H7 (cell line): ENCODE data around the gene COIL. TPM values are rescaled to one million over a fixed set of nuclear protein-coding genes. Genes with fewer than 3 reads are reported as not detected.
A peak's percentile ranks its signal among the peaks of the same experiment; 100 is the strongest.

Experiments
- DNase-seq: peaks from one replicate; pipeline ENCODE4 v3.0.0; 2012
- H3K27me3 ChIP-seq: 2 replicates; pipeline ENCODE4 v1.6.0; 2011; ENCODE audit warnings: mild to moderate bottlenecking, low read length; ENCODE audit not compliant: control insufficient read depth, insufficient read depth
- H3K36me3 ChIP-seq: replicated peaks from 2 replicates; pipeline ENCODE4 v1.5.1; 2011; ENCODE audit warnings: low read length; ENCODE audit not compliant: control insufficient read depth, insufficient read depth
- H3K4me3 ChIP-seq: 2 replicates; pipeline ENCODE4 v1.5.1; 2011; ENCODE audit warnings: low read depth, mild to moderate bottlenecking, control low read depth, low read length, moderate library complexity; ENCODE audit not compliant: insufficient read depth
- total RNA-seq: library from RNA; depleted of rRNA; stranded (reverse); fragments of >200 nt; shearing (Covaris generic); gene quantifications from 2 replicates; pipeline ENCODE4 v1.2.3, GENCODE V29; 2014; rRNA removed

Gene COIL
- total RNA-seq, 1 experiment from 2014 or later: 15.8 TPM

DNA sequence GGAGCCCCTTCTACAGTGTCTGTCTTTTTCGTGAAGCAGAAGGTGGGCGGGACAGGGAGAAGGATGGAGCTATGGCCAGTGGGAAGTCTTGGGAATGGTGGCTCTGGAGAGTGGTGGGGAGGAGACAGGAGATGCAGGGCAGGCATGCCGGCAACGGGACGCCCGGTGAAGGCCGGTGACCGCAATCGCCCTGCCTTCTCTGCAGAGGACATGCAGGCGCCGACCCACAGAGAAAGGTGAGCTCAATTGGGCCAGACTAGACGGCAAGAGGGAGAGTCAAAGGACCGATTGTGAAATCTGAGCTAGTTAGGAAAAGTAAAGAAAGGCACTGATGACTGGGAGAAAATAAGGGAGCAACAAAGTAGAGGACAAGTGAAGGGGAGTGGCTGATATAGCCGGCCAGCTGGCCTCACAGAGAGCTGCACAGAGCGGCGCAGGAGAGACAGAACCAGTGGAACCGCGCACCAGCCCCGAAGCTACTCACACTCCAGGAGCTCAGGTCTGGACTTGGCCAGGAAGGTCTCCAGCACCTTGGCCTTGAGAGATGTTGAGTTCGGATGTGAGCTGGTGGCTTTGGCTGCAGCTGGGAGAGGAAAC, 65.9 kb downstream of the COIL start:
- no peak for DNase-seq
- Histone ChIP-seq H3K4me3 (no peak overlapping the region), H3K36me3 (peaks cover 2% of the 10 kb centered on the region), H3K27me3 (no peaks in the 10 kb centered on the region)

DNA sequence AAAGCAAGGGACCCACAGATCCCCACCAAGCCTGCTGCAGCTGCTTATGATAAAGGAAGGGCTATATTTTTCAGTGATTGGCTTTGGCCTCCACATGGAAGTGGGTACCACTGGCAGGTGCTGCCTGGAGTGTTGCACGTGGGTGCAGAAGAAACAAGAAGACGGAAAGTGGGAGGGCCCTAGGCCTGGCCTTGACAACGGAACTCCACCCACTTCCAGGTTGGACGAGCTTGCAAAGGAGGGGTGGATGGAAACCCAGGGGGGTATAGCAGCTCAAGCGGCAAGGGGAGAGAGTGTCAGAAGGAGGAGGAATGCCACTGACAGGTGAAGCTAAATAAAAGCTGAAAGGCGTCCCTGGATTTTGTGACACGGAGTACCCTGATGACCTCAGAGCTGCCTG, 67.3 kb downstream of the COIL start:
- DNase-seq: peak; percentile 43

DNA sequence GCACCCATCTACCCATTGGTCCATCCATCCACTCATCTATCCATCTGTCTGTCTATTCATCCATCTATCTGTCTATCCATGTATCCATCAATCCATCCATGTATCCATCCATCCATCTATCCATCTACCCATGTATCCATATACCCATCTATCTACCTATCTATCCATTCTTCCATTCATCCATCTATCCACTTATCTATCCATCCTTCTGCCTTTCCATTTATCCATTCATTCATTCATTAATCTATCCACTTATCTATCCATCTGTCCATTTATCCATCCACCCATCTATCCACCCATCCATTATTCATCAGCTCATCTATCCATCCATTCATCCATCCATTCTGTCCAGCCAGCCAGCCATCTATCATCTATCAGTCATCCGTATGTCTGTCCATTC, 68.5 kb downstream of the COIL start:
- Histone ChIP-seq H3K4me3 (no peak overlapping the region), H3K36me3 (no peaks in the 10 kb centered on the region; the same call in none of the 2 replicates), H3K27me3 (no peaks in the 10 kb centered on the region)
- no peak for DNase-seq

More for the DNA sequence above, 67.3 kb downstream of the COIL start:
- Histone ChIP-seq H3K27me3 (no peaks in the 10 kb centered on the region), H3K4me3 (no peak overlapping the region), H3K36me3 (no peaks in the 10 kb centered on the region; the same call in none of the 2 replicates)

DNA sequence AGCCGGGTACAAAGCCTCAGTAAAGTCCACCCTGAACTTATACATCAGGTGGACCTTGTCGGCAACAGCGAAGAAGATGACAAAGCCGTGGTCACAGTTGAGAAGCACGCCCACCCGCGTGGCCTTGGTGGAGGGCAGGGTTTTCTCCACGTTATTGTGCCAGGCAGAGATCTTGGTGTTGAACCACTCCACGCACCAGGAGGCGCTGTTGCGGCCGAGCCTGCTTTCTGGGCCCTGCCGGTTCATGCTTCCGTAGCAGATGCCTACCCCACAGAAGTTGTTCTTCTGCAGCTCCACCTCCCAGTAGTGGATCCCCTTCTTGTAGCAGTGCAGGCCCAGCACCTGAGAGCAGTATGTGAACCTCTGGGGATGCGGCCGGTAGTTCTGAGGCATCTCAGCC, 69.1 kb downstream of the COIL start:
- Histone ChIP-seq H3K27me3 (no peaks in the 10 kb centered on the region), H3K36me3 (no peaks in the 10 kb centered on the region; the same call in none of the 2 replicates), H3K4me3 (no peak overlapping the region)
- peak; percentile 84 for DNase-seq

- no peak for DNase-seq
- no peaks in the 10 kb centered on the region for H3K27me3 ChIP-seq
- H3K4me3 ChIP-seq: no peak overlapping the region
- no peaks in the 10 kb centered on the region; the same call in none of the 2 replicates for H3K36me3 ChIP-seq
These were observed 69.8 kb downstream of the COIL start for GRCh38 chr17:56890906-56891674.

GRCh38 chr17:56890390-56890789, 70.5 kb downstream of the COIL start:
- DNase-seq: no peak
- Histone ChIP-seq H3K27me3 (no peaks in the 10 kb centered on the region), H3K4me3 (no peak overlapping the region), H3K36me3 (no peaks in the 10 kb centered on the region; the same call in none of the 2 replicates)

Other genes starting within 250 kb of the COIL start
- 1.5 and 1.9 TPM in 2 replicates for gene C17orf67, start 127.1 kb downstream of the COIL start, total RNA-seq
- gene DGKE, start 126.9 kb downstream of the COIL start, total RNA-seq: 2.0 and 3.6 TPM in 2 replicates
- 7.5 and 7.9 TPM in 2 replicates for gene TRIM25, start 47.0 kb downstream of the COIL start, total RNA-seq
- gene SCPEP1, start 17.1 kb upstream of the COIL start, total RNA-seq: 38.3 and 41.3 TPM in 2 replicates
- 62.6 and 67.8 TPM in 2 replicates for gene AKAP1, start 124.2 kb upstream of the COIL start, total RNA-seq